Measurements from ENCODE around the gene PRR13. TPM values are rescaled to one million over a fixed set of nuclear protein-coding genes. Genes with fewer than 3 reads are reported as not detected.

The PRR13 gene
- total and polyA plus RNA-seq, 9 of the 15 experiments (the other 6 are each of a cell fraction or from before 2014, with no cell fraction given) = 117 to 835 (median 285) TPM

DNA sequence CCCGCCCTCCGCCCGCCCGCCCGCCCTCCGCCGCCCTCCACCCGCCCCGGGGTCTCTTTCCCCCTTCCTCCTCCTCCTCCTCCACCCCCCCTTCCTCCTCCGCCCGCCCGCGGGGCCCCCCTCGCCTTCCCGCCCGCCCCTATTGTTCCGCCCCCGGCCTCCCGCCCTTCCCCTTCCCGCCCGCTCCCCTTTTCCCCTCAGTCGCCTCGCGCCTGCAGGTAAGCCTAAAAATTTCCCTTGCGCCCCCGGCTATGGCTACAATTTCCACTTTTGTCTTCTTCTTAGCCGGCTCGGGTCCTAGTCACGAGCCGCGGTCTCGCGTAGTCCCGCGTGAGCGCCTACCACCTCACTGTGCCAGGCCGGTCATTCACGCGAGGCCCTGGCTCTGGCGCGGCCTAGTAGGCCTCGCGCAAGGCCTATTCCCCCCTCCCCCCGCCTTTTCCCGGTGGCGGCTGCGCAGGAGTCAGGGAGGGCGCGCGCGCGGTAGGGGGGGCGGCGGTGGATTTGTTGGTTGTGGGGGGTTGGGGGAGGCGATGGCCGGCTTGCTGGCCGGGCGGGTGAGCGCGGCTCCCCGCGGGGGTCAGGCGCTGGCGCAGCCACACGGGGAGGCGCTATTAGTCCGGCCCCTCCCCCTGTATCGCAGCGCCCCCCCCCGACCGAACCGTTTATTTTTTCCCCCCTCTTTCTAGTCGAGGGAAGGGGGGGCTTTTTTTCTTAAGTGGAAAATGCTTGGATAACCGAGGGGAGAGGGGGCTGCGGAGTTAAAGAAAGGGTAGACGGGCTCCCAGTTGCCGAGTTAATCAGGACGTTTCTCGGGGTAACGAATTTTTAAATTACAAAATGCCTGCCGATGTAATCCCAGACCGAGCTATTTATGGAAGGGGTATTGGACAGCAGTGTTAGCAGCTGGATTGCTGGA lies 10.9 kb downstream of the PRR13 start (continued):
- TF ChIP-seq ETV6 (IDR thresholded peaks at IDR 0.05; ENCODE audit: borderline replicate concordance in 1 of 2, low read depth in 2 of 2, low read length in 1 of 2) = no peak
- 0 out of 2 replicates have a peak, but pooled peaks have one; percentile 52 for TF ChIP-seq ETV6 (CRISPR knock-in tag; IDR thresholded peaks at IDR 0.05; ENCODE audit: borderline replicate concordance)
- peak; percentile 16; the same call in 1 of the 2 replicates for TF ChIP-seq TRIM28 (IDR thresholded peaks at IDR 0.05)
- TF ChIP-seq, protein P1, sequence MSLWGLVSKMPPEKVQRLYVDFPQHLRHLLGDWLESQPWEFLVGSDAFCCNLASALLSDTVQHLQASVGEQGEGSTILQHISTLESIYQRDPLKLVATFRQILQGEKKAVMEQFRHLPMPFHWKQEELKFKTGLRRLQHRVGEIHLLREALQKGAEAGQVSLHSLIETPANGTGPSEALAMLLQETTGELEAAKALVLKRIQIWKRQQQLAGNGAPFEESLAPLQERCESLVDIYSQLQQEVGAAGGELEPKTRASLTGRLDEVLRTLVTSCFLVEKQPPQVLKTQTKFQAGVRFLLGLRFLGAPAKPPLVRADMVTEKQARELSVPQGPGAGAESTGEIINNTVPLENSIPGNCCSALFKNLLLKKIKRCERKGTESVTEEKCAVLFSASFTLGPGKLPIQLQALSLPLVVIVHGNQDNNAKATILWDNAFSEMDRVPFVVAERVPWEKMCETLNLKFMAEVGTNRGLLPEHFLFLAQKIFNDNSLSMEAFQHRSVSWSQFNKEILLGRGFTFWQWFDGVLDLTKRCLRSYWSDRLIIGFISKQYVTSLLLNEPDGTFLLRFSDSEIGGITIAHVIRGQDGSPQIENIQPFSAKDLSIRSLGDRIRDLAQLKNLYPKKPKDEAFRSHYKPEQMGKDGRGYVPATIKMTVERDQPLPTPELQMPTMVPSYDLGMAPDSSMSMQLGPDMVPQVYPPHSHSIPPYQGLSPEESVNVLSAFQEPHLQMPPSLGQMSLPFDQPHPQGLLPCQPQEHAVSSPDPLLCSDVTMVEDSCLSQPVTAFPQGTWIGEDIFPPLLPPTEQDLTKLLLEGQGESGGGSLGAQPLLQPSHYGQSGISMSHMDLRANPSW (CRISPR knock-in tag; IDR thresholded peaks at IDR 0.05) = no peak
- TF ChIP-seq BHLHE40 (IDR thresholded peaks at IDR 0.05; ENCODE audit: low read length) = peak; percentile 43
- no peak for TF ChIP-seq SRSF1 (IDR thresholded peaks at IDR 0.05; ENCODE audit: low read depth, low read length)
- no peak for TF ChIP-seq ARID1B (IDR thresholded peaks at IDR 0.05)
- no peak for TF ChIP-seq CTBP1 (IDR thresholded peaks at IDR 0.05; ENCODE audit: borderline replicate concordance)
- peak; percentile 78 for TF ChIP-seq MYC (IDR thresholded peaks at IDR 0.05; ENCODE audit: low read depth, low read length)
- no peak for TF ChIP-seq MYC (CRISPR knock-in tag; IDR thresholded peaks at IDR 0.05; ENCODE audit: borderline replicate concordance, low read depth)
- peak; percentile 65 for TF ChIP-seq KDM5B (IDR thresholded peaks at IDR 0.05; ENCODE audit: insufficient replicate concordance, low read depth, low read length)
- peak; percentile 97 for TF ChIP-seq PCBP1 (IDR thresholded peaks at IDR 0.05; ENCODE audit: low read depth, low read length, poor library complexity, severe bottlenecking)
- TF ChIP-seq CBFB (CRISPR knock-in tag; IDR thresholded peaks at IDR 0.05) = no peak
- no peak for TF ChIP-seq NEUROD1 (IDR thresholded peaks at IDR 0.05; ENCODE audit: borderline replicate concordance, low read depth, low read length, partially characterized antibody)
- TF ChIP-seq, protein P2, sequence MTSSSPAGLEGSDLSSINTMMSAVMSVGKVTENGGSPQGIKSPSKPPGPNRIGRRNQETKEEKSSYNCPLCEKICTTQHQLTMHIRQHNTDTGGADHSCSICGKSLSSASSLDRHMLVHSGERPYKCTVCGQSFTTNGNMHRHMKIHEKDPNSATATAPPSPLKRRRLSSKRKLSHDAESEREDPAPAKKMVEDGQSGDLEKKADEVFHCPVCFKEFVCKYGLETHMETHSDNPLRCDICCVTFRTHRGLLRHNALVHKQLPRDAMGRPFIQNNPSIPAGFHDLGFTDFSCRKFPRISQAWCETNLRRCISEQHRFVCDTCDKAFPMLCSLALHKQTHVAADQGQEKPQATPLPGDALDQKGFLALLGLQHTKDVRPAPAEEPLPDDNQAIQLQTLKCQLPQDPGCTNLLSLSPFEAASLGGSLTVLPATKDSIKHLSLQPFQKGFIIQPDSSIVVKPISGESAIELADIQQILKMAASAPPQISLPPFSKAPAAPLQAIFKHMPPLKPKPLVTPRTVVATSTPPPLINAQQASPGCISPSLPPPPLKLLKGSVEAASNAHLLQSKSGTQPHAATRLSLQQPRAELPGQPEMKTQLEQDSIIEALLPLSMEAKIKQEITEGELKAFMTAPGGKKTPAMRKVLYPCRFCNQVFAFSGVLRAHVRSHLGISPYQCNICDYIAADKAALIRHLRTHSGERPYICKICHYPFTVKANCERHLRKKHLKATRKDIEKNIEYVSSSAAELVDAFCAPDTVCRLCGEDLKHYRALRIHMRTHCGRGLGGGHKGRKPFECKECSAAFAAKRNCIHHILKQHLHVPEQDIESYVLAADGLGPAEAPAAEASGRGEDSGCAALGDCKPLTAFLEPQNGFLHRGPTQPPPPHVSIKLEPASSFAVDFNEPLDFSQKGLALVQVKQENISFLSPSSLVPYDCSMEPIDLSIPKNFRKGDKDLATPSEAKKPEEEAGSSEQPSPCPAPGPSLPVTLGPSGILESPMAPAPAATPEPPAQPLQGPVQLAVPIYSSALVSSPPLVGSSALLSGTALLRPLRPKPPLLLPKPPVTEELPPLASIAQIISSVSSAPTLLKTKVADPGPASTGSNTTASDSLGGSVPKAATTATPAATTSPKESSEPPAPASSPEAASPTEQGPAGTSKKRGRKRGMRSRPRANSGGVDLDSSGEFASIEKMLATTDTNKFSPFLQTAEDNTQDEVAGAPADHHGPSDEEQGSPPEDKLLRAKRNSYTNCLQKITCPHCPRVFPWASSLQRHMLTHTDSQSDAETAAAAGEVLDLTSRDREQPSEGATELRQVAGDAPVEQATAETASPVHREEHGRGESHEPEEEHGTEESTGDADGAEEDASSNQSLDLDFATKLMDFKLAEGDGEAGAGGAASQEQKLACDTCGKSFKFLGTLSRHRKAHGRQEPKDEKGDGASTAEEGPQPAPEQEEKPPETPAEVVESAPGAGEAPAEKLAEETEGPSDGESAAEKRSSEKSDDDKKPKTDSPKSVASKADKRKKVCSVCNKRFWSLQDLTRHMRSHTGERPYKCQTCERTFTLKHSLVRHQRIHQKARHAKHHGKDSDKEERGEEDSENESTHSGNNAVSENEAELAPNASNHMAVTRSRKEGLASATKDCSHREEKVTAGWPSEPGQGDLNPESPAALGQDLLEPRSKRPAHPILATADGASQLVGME (CRISPR knock-in tag; IDR thresholded peaks at IDR 0.05) = 0 out of 2 replicates have a peak, but pooled peaks have one; percentile 22
- TF ChIP-seq ZNF699 (CRISPR knock-in tag; IDR thresholded peaks at IDR 0.05; ENCODE audit: insufficient replicate concordance) = no peak
- TF ChIP-seq, protein P3, sequence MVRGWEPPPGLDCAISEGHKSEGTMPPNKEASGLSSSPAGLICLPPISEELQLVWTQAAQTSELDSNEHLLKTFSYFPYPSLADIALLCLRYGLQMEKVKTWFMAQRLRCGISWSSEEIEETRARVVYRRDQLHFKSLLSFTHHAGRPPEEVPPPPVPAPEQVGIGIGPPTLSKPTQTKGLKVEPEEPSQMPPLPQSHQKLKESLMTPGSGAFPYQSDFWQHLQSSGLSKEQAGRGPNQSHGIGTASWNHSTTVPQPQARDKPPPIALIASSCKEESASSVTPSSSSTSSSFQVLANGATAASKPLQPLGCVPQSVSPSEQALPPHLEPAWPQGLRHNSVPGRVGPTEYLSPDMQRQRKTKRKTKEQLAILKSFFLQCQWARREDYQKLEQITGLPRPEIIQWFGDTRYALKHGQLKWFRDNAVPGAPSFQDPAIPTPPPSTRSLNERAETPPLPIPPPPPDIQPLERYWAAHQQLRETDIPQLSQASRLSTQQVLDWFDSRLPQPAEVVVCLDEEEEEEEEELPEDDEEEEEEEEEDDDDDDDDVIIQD (CRISPR knock-in tag; IDR thresholded peaks at IDR 0.05) = no peak

All from K562 (cell line).